ENCODE measurements around the gene TLE7.

The TLE7 gene

DNA sequence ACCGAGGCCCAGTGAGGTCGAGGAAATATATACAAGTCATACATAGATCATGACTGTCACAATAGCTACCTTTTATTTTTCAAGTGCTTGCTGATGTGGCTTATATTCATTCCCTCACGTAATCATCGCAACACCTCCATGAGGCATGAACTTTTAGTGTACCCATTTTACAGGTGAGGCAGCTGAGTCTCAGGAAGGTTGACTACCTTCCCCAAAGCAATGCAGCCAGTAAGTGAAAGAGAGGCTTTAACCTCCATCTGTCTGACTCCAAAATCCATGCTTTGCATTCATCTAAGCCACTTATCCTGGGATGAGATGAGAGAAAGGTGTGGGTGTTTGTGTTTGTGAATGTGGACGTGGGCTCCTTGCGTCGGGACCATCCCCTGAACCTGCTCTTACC is 52.5 kb downstream of the TLE7 start:
- Histone ChIP-seq H3K36me3 (replicated peaks; ENCODE audit: low read depth, low read length) (no peaks in the 10 kb centered on the region), H4K20me1 (ENCODE audit: insufficient read depth, low read length) (no peaks in the 10 kb centered on the region), H2AFZ (ENCODE audit: low read depth, low read length) (no peak overlapping the region), H3K4me1 (ENCODE audit: low read length) (no peaks in the 10 kb centered on the region), H3K9ac (ENCODE audit: low read length) (no peak overlapping the region), H3K27me3 (ENCODE audit: low read depth, low read length) (peaks cover 35% of the 10 kb centered on the region), H3K4me3 (ENCODE audit: low read length) (no peak overlapping the region), H3K27ac (ENCODE audit: low read length) (no peak overlapping the region), H3K79me2 (ENCODE audit: low read length) (no peaks in the 10 kb centered on the region), H3K4me2 (ENCODE audit: low read length) (no peak overlapping the region), H3K9me3 (ENCODE audit: insufficient read depth, low read length) (no peaks in the 10 kb centered on the region)
- TF ChIP-seq, protein P1, sequence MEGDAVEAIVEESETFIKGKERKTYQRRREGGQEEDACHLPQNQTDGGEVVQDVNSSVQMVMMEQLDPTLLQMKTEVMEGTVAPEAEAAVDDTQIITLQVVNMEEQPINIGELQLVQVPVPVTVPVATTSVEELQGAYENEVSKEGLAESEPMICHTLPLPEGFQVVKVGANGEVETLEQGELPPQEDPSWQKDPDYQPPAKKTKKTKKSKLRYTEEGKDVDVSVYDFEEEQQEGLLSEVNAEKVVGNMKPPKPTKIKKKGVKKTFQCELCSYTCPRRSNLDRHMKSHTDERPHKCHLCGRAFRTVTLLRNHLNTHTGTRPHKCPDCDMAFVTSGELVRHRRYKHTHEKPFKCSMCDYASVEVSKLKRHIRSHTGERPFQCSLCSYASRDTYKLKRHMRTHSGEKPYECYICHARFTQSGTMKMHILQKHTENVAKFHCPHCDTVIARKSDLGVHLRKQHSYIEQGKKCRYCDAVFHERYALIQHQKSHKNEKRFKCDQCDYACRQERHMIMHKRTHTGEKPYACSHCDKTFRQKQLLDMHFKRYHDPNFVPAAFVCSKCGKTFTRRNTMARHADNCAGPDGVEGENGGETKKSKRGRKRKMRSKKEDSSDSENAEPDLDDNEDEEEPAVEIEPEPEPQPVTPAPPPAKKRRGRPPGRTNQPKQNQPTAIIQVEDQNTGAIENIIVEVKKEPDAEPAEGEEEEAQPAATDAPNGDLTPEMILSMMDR (IDR thresholded peaks at IDR 0.05; ENCODE audit: low read depth, low read length) = no peak
- TF ChIP-seq EZH2phosphoT487 (IDR thresholded peaks at IDR 0.05; ENCODE audit: low read depth) = no peak

- Histone ChIP-seq H2AFZ (ENCODE audit: low read depth, low read length) (no peak overlapping the region), H3K4me2 (ENCODE audit: low read length) (no peak overlapping the region), H3K36me3 (replicated peaks; ENCODE audit: low read depth, low read length) (no peaks in the 10 kb centered on the region), H3K4me3 (ENCODE audit: low read length) (no peak overlapping the region), H3K9ac (ENCODE audit: low read length) (no peak overlapping the region), H3K9me3 (ENCODE audit: insufficient read depth, low read length) (no peaks in the 10 kb centered on the region), H4K20me1 (ENCODE audit: insufficient read depth, low read length) (no peaks in the 10 kb centered on the region), H3K27ac (ENCODE audit: low read length) (no peak overlapping the region), H3K4me1 (ENCODE audit: low read length) (no peaks in the 10 kb centered on the region), H3K79me2 (ENCODE audit: low read length) (no peaks in the 10 kb centered on the region), H3K27me3 (ENCODE audit: low read depth, low read length) (peaks cover 18% of the 10 kb centered on the region; the same call in 1 of the 2 replicates)
- TF ChIP-seq, protein P1 (IDR thresholded peaks at IDR 0.05; ENCODE audit: low read depth, low read length) = no peak
- no peak for TF ChIP-seq EZH2phosphoT487 (IDR thresholded peaks at IDR 0.05; ENCODE audit: low read depth)
Observed at GRCh38 chr16:71387045-71387871, 54.6 kb downstream of the TLE7 start.

GRCh38 chr16:71384073-71384724 is 57.7 kb downstream of the TLE7 start:
- TF ChIP-seq, protein P1 (IDR thresholded peaks at IDR 0.05; ENCODE audit: low read depth, low read length) = no peak
- Histone ChIP-seq H3K36me3 (replicated peaks; ENCODE audit: low read depth, low read length) (no peaks in the 10 kb centered on the region), H3K9ac (ENCODE audit: low read length) (no peak overlapping the region), H3K4me3 (ENCODE audit: low read length) (no peak overlapping the region), H3K4me1 (ENCODE audit: low read length) (no peaks in the 10 kb centered on the region), H2AFZ (ENCODE audit: low read depth, low read length) (no peak overlapping the region), H3K27ac (ENCODE audit: low read length) (no peak overlapping the region), H3K27me3 (ENCODE audit: low read depth, low read length) (peaks cover 22% of the 10 kb centered on the region; the same call in 1 of the 2 replicates), H3K9me3 (ENCODE audit: insufficient read depth, low read length) (no peaks in the 10 kb centered on the region), H4K20me1 (ENCODE audit: insufficient read depth, low read length) (no peaks in the 10 kb centered on the region), H3K79me2 (ENCODE audit: low read length) (no peaks in the 10 kb centered on the region), H3K4me2 (ENCODE audit: low read length) (no peak overlapping the region)

- Histone ChIP-seq H3K27me3 (ENCODE audit: low read depth, low read length) (peaks cover 22% of the 10 kb centered on the region), H3K79me2 (ENCODE audit: low read length) (no peaks in the 10 kb centered on the region), H3K9me3 (ENCODE audit: insufficient read depth, low read length) (no peaks in the 10 kb centered on the region), H3K36me3 (replicated peaks; ENCODE audit: low read depth, low read length) (no peaks in the 10 kb centered on the region), H3K27ac (ENCODE audit: low read length) (no peak overlapping the region), H4K20me1 (ENCODE audit: insufficient read depth, low read length) (no peaks in the 10 kb centered on the region), H2AFZ (ENCODE audit: low read depth, low read length) (no peak overlapping the region), H3K4me2 (ENCODE audit: low read length) (no peak overlapping the region), H3K4me3 (ENCODE audit: low read length) (no peak overlapping the region), H3K4me1 (ENCODE audit: low read length) (no peaks in the 10 kb centered on the region), H3K9ac (ENCODE audit: low read length) (no peak overlapping the region)
- TF ChIP-seq, protein P1 (IDR thresholded peaks at IDR 0.05; ENCODE audit: low read depth, low read length) = no peak
Observed at GRCh38 chr16:71383054-71383773, 58.6 kb downstream of the TLE7 start.
